Measurements from ENCODE around the gene RALGPS1. TPM values are rescaled to one million over a fixed set of nuclear protein-coding genes. Genes with fewer than 3 reads are reported as not detected.

RALGPS1 gene
- polyA plus RNA-seq, 2 of the 4 experiments (the other 2 are of a cell fraction): 5.0 to 7.9 TPM

DNA sequence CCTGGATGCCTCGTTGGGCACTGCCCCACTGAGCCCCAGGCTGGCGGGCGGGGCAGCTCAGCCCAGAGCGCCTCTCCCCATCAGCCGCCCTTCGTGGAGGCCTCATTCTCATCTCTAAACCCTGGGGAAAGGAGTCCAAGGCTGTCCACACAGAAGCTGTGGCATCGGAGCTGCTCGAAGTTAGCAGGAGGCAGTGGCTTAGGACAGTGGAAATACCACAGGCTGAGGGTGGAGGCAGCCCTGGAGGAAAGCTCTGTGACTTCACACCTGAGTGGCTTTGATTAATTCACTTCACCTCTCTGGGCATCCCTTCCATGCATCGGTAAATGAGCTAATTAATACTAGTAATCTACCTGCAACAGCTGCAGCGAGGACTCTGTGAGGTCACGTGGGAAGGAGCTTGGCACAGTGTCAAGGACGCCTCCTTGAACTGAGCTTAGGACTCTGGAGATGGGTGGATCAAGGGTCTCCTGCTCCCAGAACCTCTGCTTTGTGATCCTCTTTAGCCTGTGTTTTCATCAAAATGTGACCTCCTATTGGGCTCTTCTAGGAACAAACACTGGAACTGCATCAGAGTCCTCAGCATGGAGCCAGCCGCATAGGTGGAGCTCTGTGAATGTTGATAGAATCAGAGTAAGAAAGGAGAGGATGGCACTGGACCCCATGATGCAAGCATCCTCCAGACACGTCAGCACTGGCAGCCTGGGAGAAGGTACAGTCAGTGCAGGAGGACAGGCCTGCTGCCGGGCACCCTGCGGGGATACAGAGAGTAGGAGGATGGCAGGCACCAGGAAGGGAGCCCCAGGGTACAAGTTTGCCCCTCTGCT, 208.7 kb downstream of the RALGPS1 start:
- 82% methylated on average over 16 of the region's 16 CpGs for WGBS (ENCODE audit: missing lambda C conversion rate)
- no peak for FAIRE-seq
- no peak overlapping the region for H3K4me2 ChIP-seq
- no peak overlapping the region for H3K27ac ChIP-seq
- ChIA-PET CTCF (interaction anchor here (0.7 to 1.3 kb wide), 3 partner anchors 9 to 158 kb away, joined by 3 to 4 read pairs (median 3); no protein-coding TSS in a partner anchor), POLR2A (no interaction called here)
- TF ChIP-seq POLR2AphosphoS2 (conservative IDR thresholded peaks at IDR 0.05; ENCODE audit: low read length) (no peak), KDM5A (IDR thresholded peaks at IDR 0.05) (no peak), HDAC2 (IDR thresholded peaks at IDR 0.05) (no peak)
- no peaks in the 10 kb centered on the region for H3K9me3 ChIP-seq
- H3K4me3 ChIP-seq: no peak overlapping the region
- no peak for DNase-seq (ENCODE audit: low read depth in 1 of 2, low spot score in 1 of 2)
- no peak; a peak in 1 of 6 replicates for ATAC-seq
- 0 out of 3 replicates have a peak, but pooled peaks cover 3% of the 10 kb centered on the region for H3K4me1 ChIP-seq

DNA sequence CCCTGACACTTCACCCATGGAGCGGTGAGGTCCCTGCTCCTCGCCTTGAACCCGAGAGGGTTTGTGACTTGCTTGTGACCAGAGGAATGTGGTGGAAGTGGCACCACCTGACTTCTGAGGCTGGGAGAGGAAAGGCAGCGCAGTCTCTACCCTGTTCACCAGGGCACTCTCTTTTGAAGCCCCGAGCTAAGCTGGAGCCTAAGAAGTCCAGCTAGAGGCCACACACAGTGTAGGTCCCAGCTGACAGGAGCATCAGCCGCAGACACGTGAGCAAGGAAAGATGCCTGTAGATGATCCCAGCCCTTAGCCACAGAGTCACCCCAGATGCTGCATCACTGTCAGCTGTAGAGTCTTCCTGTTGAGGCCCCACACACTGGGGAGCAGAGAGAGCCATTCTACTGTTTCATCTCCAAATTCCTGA, 209.5 kb downstream of the RALGPS1 start:
- CTCF ChIA-PET: interaction anchor here (0.9 to 1.3 kb wide), 2 partner anchors 10 kb away, joined by 3 to 4 read pairs; no protein-coding TSS in a partner anchor
- WGBS (ENCODE audit: missing lambda C conversion rate): 84% methylated on average over 7 of the region's 7 CpGs
- Histone ChIP-seq H3K27ac (no peak overlapping the region), H3K9me3 (no peaks in the 10 kb centered on the region), H3K4me1 (no peaks in the 10 kb centered on the region), H3K4me3 (no peak overlapping the region), H3K4me2 (no peak overlapping the region)
- FAIRE-seq (no peak), ATAC-seq (peak in 1 of 2 experiments; percentile 20; a peak in 1 of 6 replicates), DNase-seq (ENCODE audit: low read depth in 1 of 2, low spot score in 1 of 2) (no peak)
- POLR2A ChIA-PET: no interaction called here
- TF ChIP-seq HOXB13 (CRISPR knock-in tag; IDR thresholded peaks at IDR 0.05; ENCODE audit: low read depth) (no peak), EP300 (IDR thresholded peaks at IDR 0.05) (no peak), ESRRA (IDR thresholded peaks at IDR 0.05; ENCODE audit: borderline replicate concordance, low read length) (no peak), CEBPB (IDR thresholded peaks at IDR 0.05) (no peak), MAFK (IDR thresholded peaks at IDR 0.05; ENCODE audit: partially characterized antibody) (no peak), KDM5A (IDR thresholded peaks at IDR 0.05) (no peak), ZNF302 (CRISPR knock-in tag; IDR thresholded peaks at IDR 0.05) (no peak), FOSL2 (IDR thresholded peaks at IDR 0.05) (no peak), FOSL2 (CRISPR knock-in tag; IDR thresholded peaks at IDR 0.05) (no peak), RCOR1 (IDR thresholded peaks at IDR 0.05; ENCODE audit: low read depth, low read length) (no peak), CBX8 (IDR thresholded peaks at IDR 0.05) (no peak), FOXS1 (CRISPR knock-in tag; IDR thresholded peaks at IDR 0.05) (no peak), HOXB5 (CRISPR knock-in tag; IDR thresholded peaks at IDR 0.05) (no peak), EHMT2 (IDR thresholded peaks at IDR 0.05; ENCODE audit: low read depth) (no peak), NFE2L2 (conservative IDR thresholded peaks at IDR 0.05; ENCODE audit: low read length) (no peak)
- TF ChIP-seq, protein P1, sequence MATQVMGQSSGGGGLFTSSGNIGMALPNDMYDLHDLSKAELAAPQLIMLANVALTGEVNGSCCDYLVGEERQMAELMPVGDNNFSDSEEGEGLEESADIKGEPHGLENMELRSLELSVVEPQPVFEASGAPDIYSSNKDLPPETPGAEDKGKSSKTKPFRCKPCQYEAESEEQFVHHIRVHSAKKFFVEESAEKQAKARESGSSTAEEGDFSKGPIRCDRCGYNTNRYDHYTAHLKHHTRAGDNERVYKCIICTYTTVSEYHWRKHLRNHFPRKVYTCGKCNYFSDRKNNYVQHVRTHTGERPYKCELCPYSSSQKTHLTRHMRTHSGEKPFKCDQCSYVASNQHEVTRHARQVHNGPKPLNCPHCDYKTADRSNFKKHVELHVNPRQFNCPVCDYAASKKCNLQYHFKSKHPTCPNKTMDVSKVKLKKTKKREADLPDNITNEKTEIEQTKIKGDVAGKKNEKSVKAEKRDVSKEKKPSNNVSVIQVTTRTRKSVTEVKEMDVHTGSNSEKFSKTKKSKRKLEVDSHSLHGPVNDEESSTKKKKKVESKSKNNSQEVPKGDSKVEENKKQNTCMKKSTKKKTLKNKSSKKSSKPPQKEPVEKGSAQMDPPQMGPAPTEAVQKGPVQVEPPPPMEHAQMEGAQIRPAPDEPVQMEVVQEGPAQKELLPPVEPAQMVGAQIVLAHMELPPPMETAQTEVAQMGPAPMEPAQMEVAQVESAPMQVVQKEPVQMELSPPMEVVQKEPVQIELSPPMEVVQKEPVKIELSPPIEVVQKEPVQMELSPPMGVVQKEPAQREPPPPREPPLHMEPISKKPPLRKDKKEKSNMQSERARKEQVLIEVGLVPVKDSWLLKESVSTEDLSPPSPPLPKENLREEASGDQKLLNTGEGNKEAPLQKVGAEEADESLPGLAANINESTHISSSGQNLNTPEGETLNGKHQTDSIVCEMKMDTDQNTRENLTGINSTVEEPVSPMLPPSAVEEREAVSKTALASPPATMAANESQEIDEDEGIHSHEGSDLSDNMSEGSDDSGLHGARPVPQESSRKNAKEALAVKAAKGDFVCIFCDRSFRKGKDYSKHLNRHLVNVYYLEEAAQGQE (IDR thresholded peaks at IDR 0.05): no peak
- TF ChIP-seq, protein P2, sequence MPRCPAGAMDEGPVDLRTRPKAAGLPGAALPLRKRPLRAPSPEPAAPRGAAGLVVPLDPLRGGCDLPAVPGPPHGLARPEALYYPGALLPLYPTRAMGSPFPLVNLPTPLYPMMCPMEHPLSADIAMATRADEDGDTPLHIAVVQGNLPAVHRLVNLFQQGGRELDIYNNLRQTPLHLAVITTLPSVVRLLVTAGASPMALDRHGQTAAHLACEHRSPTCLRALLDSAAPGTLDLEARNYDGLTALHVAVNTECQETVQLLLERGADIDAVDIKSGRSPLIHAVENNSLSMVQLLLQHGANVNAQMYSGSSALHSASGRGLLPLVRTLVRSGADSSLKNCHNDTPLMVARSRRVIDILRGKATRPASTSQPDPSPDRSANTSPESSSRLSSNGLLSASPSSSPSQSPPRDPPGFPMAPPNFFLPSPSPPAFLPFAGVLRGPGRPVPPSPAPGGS (IDR thresholded peaks at IDR 0.05): no peak

DNA sequence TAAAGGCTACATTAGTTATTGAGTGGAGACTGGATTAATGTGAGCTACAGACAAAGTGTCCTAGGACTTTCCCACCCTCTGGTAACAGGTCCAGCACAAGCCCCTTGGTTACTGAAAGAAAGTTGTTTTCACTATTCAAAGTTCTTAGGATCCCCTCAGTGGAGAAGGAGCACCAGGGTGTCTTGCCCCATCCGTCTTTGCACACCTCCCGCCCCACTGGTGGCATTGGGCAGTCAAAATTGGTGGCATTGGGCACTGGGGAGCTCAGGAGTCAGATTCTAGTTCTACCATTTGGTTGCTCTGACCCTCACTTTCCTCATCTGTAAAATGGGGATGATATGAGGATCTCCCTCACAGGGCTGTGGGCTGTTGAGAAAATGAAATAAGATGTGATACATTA, 210.2 kb downstream of the RALGPS1 start:
- 77% methylated on average over 2 of the region's 2 CpGs for WGBS (ENCODE audit: missing lambda C conversion rate)
- H3K27ac ChIP-seq: no peak overlapping the region
- DNase-seq (ENCODE audit: low read depth in 1 of 2, low spot score in 1 of 2) (no peak), FAIRE-seq (no peak), ATAC-seq (no peak)
- no peak overlapping the region for H3K4me3 ChIP-seq
- no peak overlapping the region for H3K4me2 ChIP-seq
- no peaks in the 10 kb centered on the region for H3K4me1 ChIP-seq
- ChIA-PET POLR2A (no interaction called here), CTCF (interaction anchor here (0.8 to 1.2 kb wide), 3 partner anchors 9 to 74 kb away, joined by 3 to 4 read pairs (median 3); no protein-coding TSS in a partner anchor)
- no peaks in the 10 kb centered on the region for H3K9me3 ChIP-seq
- TF ChIP-seq, protein P3, sequence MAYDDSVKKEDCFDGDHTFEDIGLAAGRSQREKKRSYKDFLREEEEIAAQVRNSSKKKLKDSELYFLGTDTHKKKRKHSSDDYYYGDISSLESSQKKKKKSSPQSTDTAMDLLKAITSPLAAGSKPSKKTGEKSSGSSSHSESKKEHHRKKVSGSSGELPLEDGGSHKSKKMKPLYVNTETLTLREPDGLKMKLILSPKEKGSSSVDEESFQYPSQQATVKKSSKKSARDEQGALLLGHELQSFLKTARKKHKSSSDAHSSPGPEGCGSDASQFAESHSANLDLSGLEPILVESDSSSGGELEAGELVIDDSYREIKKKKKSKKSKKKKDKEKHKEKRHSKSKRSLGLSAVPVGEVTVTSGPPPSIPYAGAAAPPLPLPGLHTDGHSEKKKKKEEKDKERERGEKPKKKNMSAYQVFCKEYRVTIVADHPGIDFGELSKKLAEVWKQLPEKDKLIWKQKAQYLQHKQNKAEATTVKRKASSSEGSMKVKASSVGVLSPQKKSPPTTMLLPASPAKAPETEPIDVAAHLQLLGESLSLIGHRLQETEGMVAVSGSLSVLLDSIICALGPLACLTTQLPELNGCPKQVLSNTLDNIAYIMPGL (CRISPR knock-in tag; IDR thresholded peaks at IDR 0.05; ENCODE audit: borderline replicate concordance): no peak
- no peak for TF ChIP-seq JUNB (IDR thresholded peaks at IDR 0.05)
- TF ChIP-seq, protein P4, sequence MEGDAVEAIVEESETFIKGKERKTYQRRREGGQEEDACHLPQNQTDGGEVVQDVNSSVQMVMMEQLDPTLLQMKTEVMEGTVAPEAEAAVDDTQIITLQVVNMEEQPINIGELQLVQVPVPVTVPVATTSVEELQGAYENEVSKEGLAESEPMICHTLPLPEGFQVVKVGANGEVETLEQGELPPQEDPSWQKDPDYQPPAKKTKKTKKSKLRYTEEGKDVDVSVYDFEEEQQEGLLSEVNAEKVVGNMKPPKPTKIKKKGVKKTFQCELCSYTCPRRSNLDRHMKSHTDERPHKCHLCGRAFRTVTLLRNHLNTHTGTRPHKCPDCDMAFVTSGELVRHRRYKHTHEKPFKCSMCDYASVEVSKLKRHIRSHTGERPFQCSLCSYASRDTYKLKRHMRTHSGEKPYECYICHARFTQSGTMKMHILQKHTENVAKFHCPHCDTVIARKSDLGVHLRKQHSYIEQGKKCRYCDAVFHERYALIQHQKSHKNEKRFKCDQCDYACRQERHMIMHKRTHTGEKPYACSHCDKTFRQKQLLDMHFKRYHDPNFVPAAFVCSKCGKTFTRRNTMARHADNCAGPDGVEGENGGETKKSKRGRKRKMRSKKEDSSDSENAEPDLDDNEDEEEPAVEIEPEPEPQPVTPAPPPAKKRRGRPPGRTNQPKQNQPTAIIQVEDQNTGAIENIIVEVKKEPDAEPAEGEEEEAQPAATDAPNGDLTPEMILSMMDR (IDR thresholded peaks at IDR 0.05): no peak
- no peak for TF ChIP-seq CBX8 (IDR thresholded peaks at IDR 0.05)
- TF ChIP-seq, protein P5, sequence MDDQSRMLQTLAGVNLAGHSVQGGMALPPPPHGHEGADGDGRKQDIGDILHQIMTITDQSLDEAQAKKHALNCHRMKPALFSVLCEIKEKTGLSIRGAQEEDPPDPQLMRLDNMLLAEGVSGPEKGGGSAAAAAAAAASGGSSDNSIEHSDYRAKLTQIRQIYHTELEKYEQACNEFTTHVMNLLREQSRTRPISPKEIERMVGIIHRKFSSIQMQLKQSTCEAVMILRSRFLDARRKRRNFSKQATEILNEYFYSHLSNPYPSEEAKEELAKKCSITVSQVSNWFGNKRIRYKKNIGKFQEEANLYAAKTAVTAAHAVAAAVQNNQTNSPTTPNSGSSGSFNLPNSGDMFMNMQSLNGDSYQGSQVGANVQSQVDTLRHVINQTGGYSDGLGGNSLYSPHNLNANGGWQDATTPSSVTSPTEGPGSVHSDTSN (IDR thresholded peaks at IDR 0.05): no peak
- no peak for TF ChIP-seq HEYL (CRISPR knock-in tag; IDR thresholded peaks at IDR 0.05)
- no peak for TF ChIP-seq EP300 (IDR thresholded peaks at IDR 0.05)
- no peak for TF ChIP-seq SREBF2 (IDR thresholded peaks at IDR 0.05)

Measured in A549 (cell line).